K562 (cell line): ENCODE measurements around the gene CTSF. TPM values are rescaled to one million over a fixed set of nuclear protein-coding genes. Genes with fewer than 3 reads are reported as not detected.

Experiments
- BACH1 ChIP-seq: fragments of 200-800 bp; sonication (Bioruptor generic); IDR thresholded peaks from 2 replicates; pipeline ENCODE4 v1.6.1; 2016; ENCODE audit warnings: missing genetic modification characterization, missing compliant biosample characterization
- BRF1 ChIP-seq: IDR thresholded peaks from 3 replicates; pipeline ENCODE4 v1.6.1; 2011; ENCODE audit warnings: borderline replicate concordance, mild to moderate bottlenecking; ENCODE audit not compliant: insufficient read length; ENCODE audit errors: extremely low read depth
- CBFA2T2 ChIP-seq: fragments of 450-650 bp; conservative IDR thresholded peaks from 2 replicates; pipeline ENCODE4 v1.6.1; 2017; ENCODE audit warnings: mild to moderate bottlenecking
- CBX3 ChIP-seq, 2 experiments: IDR thresholded peaks; 1 replicate in 1 of 2; 2 replicates in 1 of 2; pipeline ENCODE4 v1.6.1; 2012; ENCODE audit warnings: inconsistent platforms in 2 of 2, low read length in 2 of 2, borderline replicate concordance in 1 of 2, control low read depth in 1 of 2
- FOXA3 ChIP-seq, 2 experiments: fragments of 450-650 bp in 1 of 2; sonication (generic) in 1 of 2; formaldehyde crosslinking; IDR thresholded peaks in 1 of 2; conservative IDR thresholded peaks in 1 of 2; 2 replicates each; pipeline versions ENCODE4 v1.4.0 to v1.8.0; 2020 to 2022; ENCODE audit warnings: mild to moderate bottlenecking in 2 of 2, missing genetic modification reagents in 1 of 2
- GABPA ChIP-seq: fragments of 200-800 bp; sonication (Bioruptor generic); conservative IDR thresholded peaks from 2 replicates; pipeline ENCODE4 v1.6.1; 2016; ENCODE audit warnings: low read depth, missing genetic modification characterization, missing compliant biosample characterization
- HLTF ChIP-seq: fragments of 450-650 bp; IDR thresholded peaks from 2 replicates; pipeline ENCODE4 v1.6.1; 2016
- L3MBTL2 ChIP-seq: fragments of 450-650 bp; IDR thresholded peaks from 2 replicates; pipeline ENCODE4 v1.6.1; 2016; ENCODE audit warnings: mild to moderate bottlenecking, moderate library complexity
- MTA3 ChIP-seq: fragments of 450-650 bp; formaldehyde crosslinking; IDR thresholded peaks from 2 replicates; pipeline ENCODE4 v1.6.1; 2017; ENCODE audit warnings: mild to moderate bottlenecking, borderline replicate concordance
- NONO ChIP-seq, 2 experiments: fragments of 200-400 bp in 1 of 2; fragments of 450-650 bp in 1 of 2; formaldehyde crosslinking in 1 of 2; IDR thresholded peaks; 2 replicates each; pipeline ENCODE4 v1.6.1; 2017; ENCODE audit warnings: low read depth in 2 of 2, mild to moderate bottlenecking in 2 of 2, moderate library complexity in 2 of 2, low read length in 1 of 2
- NR2C1 ChIP-seq, 2 experiments: fragments of 450-650 bp; IDR thresholded peaks; 2 replicates each; pipeline ENCODE4 v1.6.1; 2017; ENCODE audit warnings: mild to moderate bottlenecking in 2 of 2, antibody characterized with exemption in 1 of 2, inconsistent platforms in 1 of 2, missing compliant biosample characterization in 1 of 2, missing genetic modification characterization in 1 of 2
- NR2F6 ChIP-seq: fragments of 450-650 bp; formaldehyde crosslinking; IDR thresholded peaks from 2 replicates; pipeline ENCODE4 v1.4.0; 2020; ENCODE audit warnings: mild to moderate bottlenecking
- RBM22 ChIP-seq: fragments of 200-400 bp; formaldehyde crosslinking; IDR thresholded peaks from 2 replicates; pipeline ENCODE4 v1.6.1; 2018; ENCODE audit warnings: low read length, low read depth; ENCODE audit not compliant: poor library complexity, severe bottlenecking
- RFX1 ChIP-seq: fragments of 450-650 bp; IDR thresholded peaks from 2 replicates; pipeline ENCODE4 v1.6.1; 2016; ENCODE audit warnings: mild to moderate bottlenecking, moderate library complexity
- SREBF2 ChIP-seq: sonication (generic); formaldehyde crosslinking; IDR thresholded peaks from 2 replicates; pipeline ENCODE4 v1.4.0; 2020; ENCODE audit warnings: mild to moderate bottlenecking, missing genetic modification reagents
- TAF1 ChIP-seq: IDR thresholded peaks from 2 replicates; pipeline ENCODE4 v1.6.1; 2011; ENCODE audit warnings: mild to moderate bottlenecking, low read length, moderate library complexity; ENCODE audit not compliant: insufficient read depth, control insufficient read depth, severe bottlenecking; ENCODE audit errors: extremely low read depth
- TARDBP ChIP-seq: fragments of 450-650 bp; IDR thresholded peaks from 2 replicates; pipeline ENCODE4 v1.6.1; 2016
- ZBED1 ChIP-seq: IDR thresholded peaks from 2 replicates; pipeline ENCODE4 v1.6.1; 2014
- ZNF696 ChIP-seq: fragments of 250-450 bp; sonication (Bioruptor Pico); conservative IDR thresholded peaks from 2 replicates; pipeline ENCODE4 v1.4.0; 2020; ENCODE audit warnings: mild to moderate bottlenecking, moderate library complexity
- polyA plus RNA-seq, 8 experiments: library from polyadenylated mRNA; depleted of rRNA in 4 of 8; stranded (reverse) in 5 of 8; unstranded in 3 of 8; fragments of >200 nt; fragmentation: Nextera tagmentation in 2 of 8; fragmentation: Illumina TruSeq in 1 of 8; extraction: Ambion mirVana in 2 of 8; extraction: Trizol in 1 of 8; gene quantifications; 2 replicates each; pipeline versions ENCODE4 v1.2.1 to v1.2.3, GENCODE V29; 2011 to 2014; ENCODE audit warnings: inconsistent platforms in 1 of 8, missing spikeins in 1 of 8
- total RNA-seq, 7 experiments: library from RNA; depleted of rRNA in 6 of 7; stranded (reverse); fragments of >200 nt in 6 of 7; fragmentation: Illumina TruSeq in 2 of 7; extraction: Trizol in 2 of 7; gene quantifications; 2 replicates each; pipeline versions ENCODE4 v1.2.1 to v1.2.3, GENCODE V29; 2011 to 2021; ENCODE audit warnings: low replicate concordance in 1 of 7
- TF ChIP-seq, protein P1 (sequence below), 3 experiments: IDR thresholded peaks in 2 of 3; conservative IDR thresholded peaks in 1 of 3; 2 replicates each; pipeline ENCODE4 v1.5.1; 2011 to 2012; ENCODE audit warnings: low read length in 3 of 3, mild to moderate bottlenecking in 3 of 3, control low read depth in 2 of 3, improper control_type of control experiment in 1 of 3, inconsistent platforms in 1 of 3, low read depth in 1 of 3, mixed read lengths in 1 of 3, moderate library complexity in 1 of 3; ENCODE audit not compliant: insufficient read depth in 2 of 3
- TF ChIP-seq, protein P2 (sequence below): fragments of 250-450 bp; sonication (Bioruptor Pico); IDR thresholded peaks from 2 replicates; pipeline ENCODE4 v1.9.0; 2021; ENCODE audit warnings: mild to moderate bottlenecking, inconsistent platforms
- TF ChIP-seq, protein P3 (sequence below): fragments of 450-650 bp; IDR thresholded peaks from 2 replicates; pipeline ENCODE4 v1.6.1; 2017; ENCODE audit warnings: mild to moderate bottlenecking, moderate library complexity

CTSF gene
- total and polyA plus RNA-seq, 9 of the 15 experiments (the other 6 are each of a cell fraction or from before 2014, with no cell fraction given): 0.41 to 10.5 (median 3.8) TPM

DNA sequence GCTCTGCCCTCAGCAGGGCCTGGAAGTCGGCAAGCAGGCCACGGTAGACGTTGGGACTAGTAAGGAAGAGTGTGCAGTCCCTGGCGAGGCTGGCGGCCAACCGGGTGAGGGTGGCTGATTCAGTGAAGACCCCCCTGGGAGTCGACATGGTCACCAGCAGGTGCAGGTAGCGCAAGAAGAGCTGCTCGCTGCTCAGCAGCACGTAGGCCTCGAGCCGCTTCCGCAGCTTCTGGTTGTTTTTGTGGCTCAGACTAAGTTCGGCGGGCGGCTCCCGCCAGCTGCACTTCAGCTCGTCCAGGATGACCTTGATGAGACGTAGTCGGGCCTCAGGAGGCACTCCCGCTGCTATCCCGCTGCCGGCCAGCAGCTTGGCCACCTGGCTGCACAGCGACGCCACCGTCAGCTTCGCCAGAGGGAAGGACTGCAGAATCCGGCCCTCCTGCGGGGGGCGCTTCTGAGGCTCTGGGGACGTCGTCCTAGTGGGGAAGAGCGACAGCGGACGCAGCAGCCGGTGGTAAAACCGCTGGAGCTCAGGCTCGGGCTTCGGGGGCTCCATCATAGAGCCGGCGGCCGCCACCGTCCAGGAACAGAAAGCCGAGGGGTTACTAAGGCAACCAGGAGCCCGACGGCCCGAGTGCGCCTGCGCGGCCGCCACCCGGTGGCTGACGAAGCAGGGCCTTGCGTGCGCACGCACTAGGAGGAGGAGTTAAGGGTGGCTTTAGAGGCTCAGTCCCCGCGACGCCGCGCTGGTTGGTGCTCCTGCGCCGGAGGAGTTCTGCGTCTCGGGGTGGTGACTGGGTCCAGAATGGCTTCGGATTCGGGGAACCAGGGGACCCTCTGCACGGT, 24.3 kb upstream of the CTSF start, which contains the start of the genes CCDC87 and CCS (continued):
- TF ChIP-seq BRF1: no peak
- TF ChIP-seq NR2F6 (CRISPR knock-in tag): no peak
- TF ChIP-seq GABPA (tag): no peak
- TF ChIP-seq, protein P1, sequence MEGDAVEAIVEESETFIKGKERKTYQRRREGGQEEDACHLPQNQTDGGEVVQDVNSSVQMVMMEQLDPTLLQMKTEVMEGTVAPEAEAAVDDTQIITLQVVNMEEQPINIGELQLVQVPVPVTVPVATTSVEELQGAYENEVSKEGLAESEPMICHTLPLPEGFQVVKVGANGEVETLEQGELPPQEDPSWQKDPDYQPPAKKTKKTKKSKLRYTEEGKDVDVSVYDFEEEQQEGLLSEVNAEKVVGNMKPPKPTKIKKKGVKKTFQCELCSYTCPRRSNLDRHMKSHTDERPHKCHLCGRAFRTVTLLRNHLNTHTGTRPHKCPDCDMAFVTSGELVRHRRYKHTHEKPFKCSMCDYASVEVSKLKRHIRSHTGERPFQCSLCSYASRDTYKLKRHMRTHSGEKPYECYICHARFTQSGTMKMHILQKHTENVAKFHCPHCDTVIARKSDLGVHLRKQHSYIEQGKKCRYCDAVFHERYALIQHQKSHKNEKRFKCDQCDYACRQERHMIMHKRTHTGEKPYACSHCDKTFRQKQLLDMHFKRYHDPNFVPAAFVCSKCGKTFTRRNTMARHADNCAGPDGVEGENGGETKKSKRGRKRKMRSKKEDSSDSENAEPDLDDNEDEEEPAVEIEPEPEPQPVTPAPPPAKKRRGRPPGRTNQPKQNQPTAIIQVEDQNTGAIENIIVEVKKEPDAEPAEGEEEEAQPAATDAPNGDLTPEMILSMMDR (IDR thresholded peaks at IDR 0.05 in 2 of 3, conservative IDR thresholded peaks at IDR 0.05 in 1 of 3; ENCODE audit: insufficient read depth in 2 of 3, low read depth in 1 of 3, low read length in 3 of 3): peak; percentile 96 to 99 (median 99)
- peak; percentile 94 for TF ChIP-seq L3MBTL2
- TF ChIP-seq, protein P2, sequence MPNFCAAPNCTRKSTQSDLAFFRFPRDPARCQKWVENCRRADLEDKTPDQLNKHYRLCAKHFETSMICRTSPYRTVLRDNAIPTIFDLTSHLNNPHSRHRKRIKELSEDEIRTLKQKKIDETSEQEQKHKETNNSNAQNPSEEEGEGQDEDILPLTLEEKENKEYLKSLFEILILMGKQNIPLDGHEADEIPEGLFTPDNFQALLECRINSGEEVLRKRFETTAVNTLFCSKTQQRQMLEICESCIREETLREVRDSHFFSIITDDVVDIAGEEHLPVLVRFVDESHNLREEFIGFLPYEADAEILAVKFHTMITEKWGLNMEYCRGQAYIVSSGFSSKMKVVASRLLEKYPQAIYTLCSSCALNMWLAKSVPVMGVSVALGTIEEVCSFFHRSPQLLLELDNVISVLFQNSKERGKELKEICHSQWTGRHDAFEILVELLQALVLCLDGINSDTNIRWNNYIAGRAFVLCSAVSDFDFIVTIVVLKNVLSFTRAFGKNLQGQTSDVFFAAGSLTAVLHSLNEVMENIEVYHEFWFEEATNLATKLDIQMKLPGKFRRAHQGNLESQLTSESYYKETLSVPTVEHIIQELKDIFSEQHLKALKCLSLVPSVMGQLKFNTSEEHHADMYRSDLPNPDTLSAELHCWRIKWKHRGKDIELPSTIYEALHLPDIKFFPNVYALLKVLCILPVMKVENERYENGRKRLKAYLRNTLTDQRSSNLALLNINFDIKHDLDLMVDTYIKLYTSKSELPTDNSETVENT (CRISPR knock-in tag): peak; percentile 48; the same call in 1 of the 2 replicates
- TF ChIP-seq CBFA2T2: no peak
- TF ChIP-seq MTA3: peak; percentile 72; the same call in 1 of the 2 replicates
- TF ChIP-seq, protein P3, sequence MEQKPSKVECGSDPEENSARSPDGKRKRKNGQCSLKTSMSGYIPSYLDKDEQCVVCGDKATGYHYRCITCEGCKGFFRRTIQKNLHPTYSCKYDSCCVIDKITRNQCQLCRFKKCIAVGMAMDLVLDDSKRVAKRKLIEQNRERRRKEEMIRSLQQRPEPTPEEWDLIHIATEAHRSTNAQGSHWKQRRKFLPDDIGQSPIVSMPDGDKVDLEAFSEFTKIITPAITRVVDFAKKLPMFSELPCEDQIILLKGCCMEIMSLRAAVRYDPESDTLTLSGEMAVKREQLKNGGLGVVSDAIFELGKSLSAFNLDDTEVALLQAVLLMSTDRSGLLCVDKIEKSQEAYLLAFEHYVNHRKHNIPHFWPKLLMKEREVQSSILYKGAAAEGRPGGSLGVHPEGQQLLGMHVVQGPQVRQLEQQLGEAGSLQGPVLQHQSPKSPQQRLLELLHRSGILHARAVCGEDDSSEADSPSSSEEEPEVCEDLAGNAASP: no peak
- 0 out of 2 replicates have a peak, but pooled peaks have one; percentile 19 for TF ChIP-seq ZBED1
- 0 out of 2 replicates have a peak, but pooled peaks have one; percentile 62 for TF ChIP-seq TARDBP
- no peak for TF ChIP-seq NR2C1 (IDR thresholded peaks at IDR 0.05)
- TF ChIP-seq NR2C1 (tag; IDR thresholded peaks at IDR 0.05): peak; percentile 52; the same call in 1 of the 2 replicates
- TF ChIP-seq CBX3 (IDR thresholded peaks at IDR 0.05; ENCODE audit: borderline replicate concordance in 1 of 2, low read length in 2 of 2): peak in 1 of 2 experiments; percentile 80; a peak in 1 of 3 replicates
- no peak for TF ChIP-seq ZNF696
- TF ChIP-seq RFX1: peak; percentile 96
- TF ChIP-seq HLTF: no peak; the same call in 1 of the 2 replicates
- TF ChIP-seq BACH1 (tag): no peak
- peak; percentile 75 for TF ChIP-seq TAF1
- TF ChIP-seq SREBF2: no peak
- TF ChIP-seq RBM22: peak; percentile 42
- no peak for TF ChIP-seq NONO (IDR thresholded peaks at IDR 0.05; ENCODE audit: low read depth in 2 of 2, low read length in 1 of 2)
- no peak for TF ChIP-seq FOXA3 (CRISPR knock-in tag; conservative IDR thresholded peaks at IDR 0.05 in 1 of 2, IDR thresholded peaks at IDR 0.05 in 1 of 2)
